M059J (cell line): ENCODE data around the gene PPP1R37. TPM values are rescaled to one million over a fixed set of nuclear protein-coding genes. Genes with fewer than 3 reads are reported as not detected.

ENCODE experiments used
- DNase-seq: peaks from one replicate; pipeline ENCODE4 v3.0.0-alpha.2; 2012; ENCODE audit warnings: low read depth
- total RNA-seq: library from RNA; depleted of rRNA; stranded (reverse); fragments of >200 nt; shearing (Covaris generic); gene quantifications from 2 replicates; pipeline ENCODE4 v1.2.3, GENCODE V29; 2014

Gene PPP1R37
- total RNA-seq, 1 experiment from 2014 or later: 44.8 TPM

- DNase-seq: no peak
These were observed 22.0 kb upstream of the PPP1R37 start for GRCh38 chr19:45070861-45071544.

DNA sequence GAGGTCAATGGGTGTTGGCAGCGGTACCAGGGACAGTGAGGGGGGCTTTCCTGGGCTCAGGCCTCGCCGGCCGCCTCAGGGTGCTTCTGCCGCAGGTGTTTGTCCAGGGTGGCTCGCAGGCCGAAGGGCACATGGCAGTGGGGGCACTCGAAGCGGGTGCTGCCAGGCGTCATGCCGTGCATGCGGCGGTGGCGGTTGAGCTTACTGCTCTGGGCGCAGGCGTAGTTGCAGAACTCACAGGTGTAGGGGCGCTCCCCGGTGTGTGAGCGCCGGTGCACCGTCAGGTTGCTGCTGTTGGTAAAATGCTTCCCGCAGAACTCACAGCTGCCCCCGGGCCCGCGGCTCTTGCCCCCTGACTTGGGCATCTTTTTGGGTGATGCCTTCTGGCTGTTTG is 21.4 kb upstream of the PPP1R37 start:
- no peak for DNase-seq

GRCh38 chr19:45071969-45072790 is 20.8 kb upstream of the PPP1R37 start:
- no peak for DNase-seq

- DNase-seq: no peak
These were observed 18.2 kb upstream of the PPP1R37 start for GRCh38 chr19:45074744-45075300.

- no peak for DNase-seq
These were observed 17.5 kb upstream of the PPP1R37 start for GRCh38 chr19:45075301-45076028.

- DNase-seq: peak; percentile 48
These were observed 16.7 kb upstream of the PPP1R37 start, which contains the start of gene ZNF296 for GRCh38 chr19:45076029-45076850. TSS of gene ZNF296 (minus strand) at chr19:45076478. CDS start at chr19:45076373, 105 bp downstream.

GRCh38 chr19:45076851-45077730 is 15.9 kb upstream of the PPP1R37 start:
- no peak for DNase-seq

DNA sequence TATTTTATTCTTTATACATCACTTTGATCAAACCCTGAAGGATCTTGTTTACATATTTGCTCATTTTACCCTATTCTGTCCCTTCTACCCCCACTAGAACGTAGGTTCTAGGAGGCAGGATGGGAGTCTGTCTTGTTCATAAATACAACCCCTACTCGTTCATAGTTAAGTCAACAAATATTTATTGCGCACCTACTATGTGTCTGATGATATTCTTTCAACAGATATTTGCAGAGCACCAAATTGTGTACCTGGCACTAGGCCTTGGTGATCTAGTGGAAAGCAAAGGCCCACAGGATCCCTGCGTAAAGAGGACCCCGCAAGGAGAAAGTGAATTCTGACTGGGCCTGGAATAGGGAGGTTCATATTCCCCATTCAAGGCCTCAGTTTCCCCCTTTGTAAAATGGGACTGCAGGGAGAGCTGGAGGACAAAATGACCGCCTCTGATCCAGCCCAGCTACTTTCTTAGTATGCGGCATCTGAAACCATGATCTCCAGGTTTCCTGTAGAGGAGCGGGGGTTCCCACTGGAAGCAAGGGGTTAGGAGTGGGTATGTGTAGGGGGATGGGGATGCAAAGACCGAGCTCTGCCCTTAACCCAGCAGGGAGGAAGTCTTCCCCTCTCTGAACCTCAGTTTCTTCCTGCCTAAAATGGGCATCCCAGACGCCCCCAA is 14.5 kb upstream of the PPP1R37 start:
- DNase-seq: no peak

- peak; percentile 68 for DNase-seq
These were observed 13.7 kb upstream of the PPP1R37 start, which contains the start of gene GEMIN7 for GRCh38 chr19:45079063-45079910. TSS of gene GEMIN7 (plus strand) at chr19:45079260. CDS start at chr19:45090115, 10,855 bp downstream.

DNA sequence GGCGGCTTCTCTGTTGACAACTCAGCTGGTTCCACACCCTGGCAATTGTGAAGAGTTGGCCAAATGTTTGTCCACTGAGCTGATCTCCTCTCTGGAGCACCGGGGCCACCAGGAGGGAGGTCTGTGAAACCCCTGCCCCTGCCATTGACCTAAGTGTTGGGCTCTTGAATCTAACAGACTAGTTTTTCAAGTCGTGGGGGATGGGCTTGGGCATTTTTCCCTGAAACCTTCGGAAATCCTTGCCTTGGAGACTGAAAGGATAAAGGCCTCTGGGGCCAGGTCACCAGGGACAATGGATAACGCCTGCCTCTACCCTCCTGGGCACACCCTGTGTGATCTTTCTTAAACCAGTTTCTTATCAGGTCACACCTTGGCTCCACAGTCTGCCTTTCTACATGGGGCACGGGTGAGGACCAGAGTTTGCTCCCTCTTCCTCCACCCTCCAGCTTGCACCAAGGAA is 13.0 kb upstream of the PPP1R37 start:
- no peak for DNase-seq

DNA sequence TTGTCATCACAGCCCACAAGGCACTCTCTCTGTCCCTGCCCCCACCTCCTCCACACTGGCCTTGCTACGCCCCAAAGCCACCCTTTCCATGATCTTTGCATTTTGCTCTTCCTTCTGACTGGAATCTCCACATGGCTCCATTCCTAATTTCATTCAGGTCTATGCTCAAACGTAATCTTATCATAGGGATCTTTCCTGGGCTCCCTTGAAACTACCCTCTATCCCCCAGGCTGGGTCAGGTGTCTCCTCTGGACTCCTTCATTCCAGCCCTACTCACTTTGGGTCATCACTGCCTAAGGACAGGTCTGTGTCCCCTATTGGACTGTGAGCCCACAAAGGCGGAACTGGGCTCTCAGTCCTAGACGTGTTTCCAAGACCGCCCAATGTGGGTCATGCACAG is 10.8 kb upstream of the PPP1R37 start:
- no peak for DNase-seq

DNA sequence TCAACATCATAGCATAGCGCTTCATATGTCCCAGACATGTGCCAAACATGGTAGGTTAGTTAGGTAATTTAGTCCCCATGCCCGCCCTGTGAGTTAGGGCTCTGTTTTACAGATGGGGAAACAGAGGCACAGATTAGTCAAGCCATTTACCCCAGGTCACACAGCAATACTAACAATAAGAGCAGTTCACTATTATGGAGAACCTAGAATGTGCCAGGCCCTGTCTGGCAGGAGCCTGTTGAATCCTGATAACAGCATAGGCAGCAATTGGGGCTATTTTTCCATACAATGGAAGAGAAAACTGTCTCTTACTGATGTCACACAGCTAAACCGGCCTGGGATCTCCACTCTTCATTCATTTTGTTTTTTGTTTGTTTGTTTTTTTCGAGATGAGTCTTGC is 6.5 kb upstream of the PPP1R37 start:
- no peak for DNase-seq

DNA sequence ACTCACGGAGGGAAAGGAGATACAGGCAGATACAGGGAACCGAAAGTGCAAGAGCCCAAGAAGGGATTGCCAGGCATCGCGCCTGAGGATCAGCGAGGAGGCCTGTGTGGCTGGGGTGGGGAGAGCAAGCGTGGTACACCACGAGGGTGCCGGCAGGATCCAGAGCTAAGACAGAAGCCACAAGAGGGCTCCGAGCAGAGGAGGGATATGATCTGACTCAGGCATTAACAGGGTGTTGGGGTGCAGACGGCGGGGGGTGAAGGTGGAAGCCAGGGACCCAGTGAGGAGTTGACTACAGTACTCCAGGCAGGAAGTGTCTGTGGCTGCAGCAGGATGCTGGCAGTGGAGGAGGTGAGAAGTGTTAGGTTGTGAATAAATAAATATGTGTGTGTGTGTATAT is 5.4 kb upstream of the PPP1R37 start:
- DNase-seq: no peak

GRCh38 chr19:45090034-45090433 is 2.9 kb upstream of the PPP1R37 start:
- DNase-seq: no peak

- no peak for DNase-seq
These were observed 2.4 kb upstream of the PPP1R37 start for GRCh38 chr19:45090606-45091005.

- peak; percentile 98 for DNase-seq
These were observed 1.7 kb upstream of the PPP1R37 start for GRCh38 chr19:45091031-45091923.

DNA sequence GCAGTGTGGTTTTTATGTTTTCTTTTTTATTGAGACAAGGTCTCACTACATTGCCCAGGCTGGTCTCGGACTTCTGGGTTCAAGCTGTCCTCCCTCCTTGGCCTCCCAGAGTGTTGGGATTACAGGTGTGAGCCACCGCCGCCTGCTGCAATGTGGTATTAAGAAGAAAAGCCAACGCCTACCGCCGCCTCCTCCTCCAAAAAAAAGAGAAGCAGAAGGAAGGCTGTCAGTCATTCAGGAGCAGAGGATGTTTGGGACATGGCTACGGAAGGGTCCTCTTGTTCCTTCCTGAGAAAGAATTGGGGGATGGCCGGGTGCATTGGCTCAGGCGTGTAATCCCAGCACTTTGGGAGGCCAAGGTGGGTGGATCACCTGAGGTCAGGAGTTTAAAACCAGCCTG is 1.2 kb downstream of the PPP1R37 start:
- no peak for DNase-seq
